Lower leg skin (tissue), 3 donors: Measurements from ENCODE around the gene PIGW.

ENCODE experiments used
- CTCF ChIP-seq, 3 donors: fragments of 450-650 bp; IDR thresholded peaks; one replicate each; pipeline ENCODE4 v1.5.1; 2016; ENCODE audit warnings: antibody characterized with exemption in 3 of 3, mild to moderate bottlenecking in 3 of 3, moderate library complexity in 2 of 3
- POLR2A ChIP-seq, 2 donors: fragments of 450-650 bp; IDR thresholded peaks; one replicate each; pipeline ENCODE4 v1.6.1; 2016 to 2017; ENCODE audit warnings: antibody characterized with exemption in 2 of 2, mild to moderate bottlenecking in 1 of 2, moderate library complexity in 1 of 2

GRCh38 chr17:36550491-36551417 lies 16.0 kb downstream of the PIGW start:
- TF ChIP-seq CTCF (IDR thresholded peaks at IDR 0.05) (no peak), POLR2A (IDR thresholded peaks at IDR 0.05) (no peak)
